Adrenal gland (tissue), 5 donors: Measurements from ENCODE around the gene PLOD3.

ENCODE experiments used
- CTCF ChIP-seq, 6 experiments: fragments of 450-650 bp in 4 of 6; fragments of 200-600 bp in 2 of 6; sonication (generic) in 1 of 6; IDR thresholded peaks; 1 replicate in 5 of 6; 2 replicates in 1 of 6; pipeline versions ENCODE4 v1.5.1 to v1.8.0; 2016 to 2021; ENCODE audit warnings: antibody characterized with exemption in 6 of 6, mild to moderate bottlenecking in 2 of 6, moderate library complexity in 1 of 6
- POLR2A ChIP-seq, 2 donors: fragments of 450-650 bp; IDR thresholded peaks; one replicate each; pipeline ENCODE4 v1.6.1; 2017; ENCODE audit warnings: antibody characterized with exemption in 2 of 2, mild to moderate bottlenecking in 2 of 2, moderate library complexity in 1 of 2
- donor health status: DM: no; HTN: no; CAD: no.

DNA sequence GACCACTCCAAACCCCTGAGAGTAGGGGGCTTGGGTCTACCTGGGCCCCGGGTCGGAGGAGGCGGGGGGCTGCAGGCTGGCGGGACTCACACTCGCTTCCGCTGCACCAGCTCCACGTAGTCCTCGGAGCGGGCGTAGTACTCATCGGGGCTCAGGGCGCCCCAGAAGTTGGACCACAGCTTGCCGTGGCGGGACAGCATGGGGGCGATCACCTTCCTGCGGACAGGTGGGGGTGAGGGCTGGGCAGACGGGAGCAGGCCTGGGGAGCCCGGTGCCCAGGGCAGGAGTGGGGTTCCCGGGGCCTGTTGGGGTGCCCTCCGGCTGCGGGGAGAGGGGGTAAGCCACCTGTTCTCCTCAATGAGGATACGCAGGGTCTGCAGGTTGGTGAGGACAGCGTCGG is 5.9 kb downstream of the PLOD3 start:
- TF ChIP-seq POLR2A (IDR thresholded peaks at IDR 0.05) (no peak), CTCF (IDR thresholded peaks at IDR 0.05) (no peak)
